Kidney (tissue), 14 donors: Measurements from ENCODE around the gene STK38L. TPM values are rescaled to one million over a fixed set of nuclear protein-coding genes. Genes with fewer than 3 reads are reported as not detected.

Experiments
- DNase-seq, 5 donors: peaks; one replicate each; pipeline ENCODE4 v3.0.0-alpha.2; 2013 to 2020
- FAIRE-seq: peaks from 2 replicates; lab custom pipeline; 2012; peaks lifted over from hg19 to GRCh38; lab: Jason Lieb, UNC
- H3K27ac ChIP-seq, 2 donors: one replicate each; pipeline ENCODE4 v1.7.0; 2013; ENCODE audit warnings: low read depth in 2 of 2, low read length in 2 of 2, inconsistent platforms in 1 of 2
- H3K27me3 ChIP-seq: one replicate; pipeline ENCODE4 v1.7.1; 2013; ENCODE audit warnings: low read length, inconsistent platforms; ENCODE audit not compliant: control insufficient read depth, insufficient read depth
- H3K36me3 ChIP-seq, 3 donors: one replicate each; pipeline versions ENCODE4 v1.7.0 to v1.7.1; 2013; ENCODE audit warnings: low read length in 3 of 3, control low read depth in 1 of 3, inconsistent platforms in 1 of 3; ENCODE audit not compliant: insufficient read depth in 3 of 3, control insufficient read depth in 2 of 3
- H3K4me1 ChIP-seq, 3 donors: one replicate each; pipeline versions ENCODE4 v1.7.0 to v1.7.1; 2013; ENCODE audit warnings: low read length in 3 of 3, inconsistent platforms in 1 of 3, low read depth in 1 of 3; ENCODE audit not compliant: control insufficient read depth in 2 of 3, insufficient read depth in 2 of 3
- H3K4me3 ChIP-seq, 3 donors: one replicate each; pipeline versions ENCODE4 v1.7.0 to v1.8.1; 2013; ENCODE audit warnings: low read length in 3 of 3, control low read depth in 1 of 3, inconsistent platforms in 1 of 3
- H3K9ac ChIP-seq, 3 donors: one replicate each; pipeline versions ENCODE4 v1.7.0 to v1.7.1; 2013; ENCODE audit warnings: low read length in 3 of 3, control low read depth in 1 of 3, inconsistent platforms in 1 of 3
- H3K9me3 ChIP-seq, 3 donors: one replicate each; pipeline versions ENCODE4 v1.7.0 to v1.7.1; 2013; ENCODE audit warnings: low read length in 3 of 3, control low read depth in 1 of 3, inconsistent platforms in 1 of 3; ENCODE audit not compliant: control insufficient read depth in 2 of 3, insufficient read depth in 1 of 3
- intact Hi-C: fragments of 100-400 bp; cut with DNase I; formaldehyde crosslinking; loops from one replicate; pipeline ENCODE4 v1.11.1; 2022
- polyA plus RNA-seq: library from polyadenylated mRNA; stranded (reverse); fragments of 350-450 nt; fragmentation: Illumina TruSeq; extraction: RNeasy Lipid Tissue Mini Kit (QIAGEN cat#74804); gene quantifications from one replicate; pipeline ENCODE4 v1.2.3, GENCODE V29; 2014; ENCODE audit warnings: low read depth, low replicate concordance; ENCODE audit not compliant: insufficient read depth
- total RNA-seq: library from RNA; stranded (reverse); fragmentation: NEBNext Ultra II Directional; extraction: Animal tissue kit (Norgen Biotek cat#: 25700); gene quantifications from one replicate; pipeline ENCODE4 v1.2.1, GENCODE V29; 2021
- TF ChIP-seq, protein P1 (sequence below): IDR thresholded peaks from 3 replicates; pipeline ENCODE4 v1.5.1; 2012; ENCODE audit warnings: mild to moderate bottlenecking, moderate library complexity, borderline replicate concordance; ENCODE audit not compliant: insufficient read depth; ENCODE audit errors: extremely low read depth
- donor health status: control.
- donor health status: control.
- donor health status: control.
- donor health status: control.
- donor health status: control.
- donor health status: DM: yes; HTN: yes; CAD: no.
- donor health status: Normal renal cell carcinoma (clear cell type).

Gene STK38L
- total and polyA plus RNA-seq, 2 donors from 2014 or later = 5.2 to 43.6 TPM

DNA sequence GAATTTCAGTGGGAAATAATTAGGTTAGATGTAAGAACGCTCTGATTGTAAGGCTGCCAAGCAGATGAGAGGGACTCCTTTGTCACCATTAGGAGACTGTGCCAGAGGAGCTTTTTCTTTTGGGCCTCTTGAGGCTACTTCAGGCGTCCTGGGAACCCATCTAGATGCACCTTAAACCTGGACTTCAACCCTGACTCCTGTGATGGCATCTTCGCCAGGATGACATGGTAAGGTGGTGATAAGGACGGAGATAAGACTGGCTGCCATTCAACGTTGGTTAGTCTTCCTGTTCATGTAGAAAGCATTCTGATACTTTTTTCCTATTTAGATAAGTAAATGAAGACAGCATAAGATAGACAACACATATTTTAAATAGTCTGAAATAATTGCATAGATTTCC is 36.3 kb downstream of the STK38L start:
- Histone ChIP-seq H3K36me3 (no peaks in the 10 kb centered on the region), H3K27me3 (no peaks in the 10 kb centered on the region), H3K4me1 (peaks cover 0 to 4% (median 0%) of the 10 kb centered on the region in 3 donors), H3K9me3 (no peaks in the 10 kb centered on the region), H3K9ac (no peak overlapping the region), H3K27ac (no peak overlapping the region), H3K4me3 (no peak overlapping the region)
- no peak for FAIRE-seq
- no peak for DNase-seq
- intact Hi-C loops = no loop called here
- TF ChIP-seq, protein P1, sequence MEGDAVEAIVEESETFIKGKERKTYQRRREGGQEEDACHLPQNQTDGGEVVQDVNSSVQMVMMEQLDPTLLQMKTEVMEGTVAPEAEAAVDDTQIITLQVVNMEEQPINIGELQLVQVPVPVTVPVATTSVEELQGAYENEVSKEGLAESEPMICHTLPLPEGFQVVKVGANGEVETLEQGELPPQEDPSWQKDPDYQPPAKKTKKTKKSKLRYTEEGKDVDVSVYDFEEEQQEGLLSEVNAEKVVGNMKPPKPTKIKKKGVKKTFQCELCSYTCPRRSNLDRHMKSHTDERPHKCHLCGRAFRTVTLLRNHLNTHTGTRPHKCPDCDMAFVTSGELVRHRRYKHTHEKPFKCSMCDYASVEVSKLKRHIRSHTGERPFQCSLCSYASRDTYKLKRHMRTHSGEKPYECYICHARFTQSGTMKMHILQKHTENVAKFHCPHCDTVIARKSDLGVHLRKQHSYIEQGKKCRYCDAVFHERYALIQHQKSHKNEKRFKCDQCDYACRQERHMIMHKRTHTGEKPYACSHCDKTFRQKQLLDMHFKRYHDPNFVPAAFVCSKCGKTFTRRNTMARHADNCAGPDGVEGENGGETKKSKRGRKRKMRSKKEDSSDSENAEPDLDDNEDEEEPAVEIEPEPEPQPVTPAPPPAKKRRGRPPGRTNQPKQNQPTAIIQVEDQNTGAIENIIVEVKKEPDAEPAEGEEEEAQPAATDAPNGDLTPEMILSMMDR = no peak

DNA sequence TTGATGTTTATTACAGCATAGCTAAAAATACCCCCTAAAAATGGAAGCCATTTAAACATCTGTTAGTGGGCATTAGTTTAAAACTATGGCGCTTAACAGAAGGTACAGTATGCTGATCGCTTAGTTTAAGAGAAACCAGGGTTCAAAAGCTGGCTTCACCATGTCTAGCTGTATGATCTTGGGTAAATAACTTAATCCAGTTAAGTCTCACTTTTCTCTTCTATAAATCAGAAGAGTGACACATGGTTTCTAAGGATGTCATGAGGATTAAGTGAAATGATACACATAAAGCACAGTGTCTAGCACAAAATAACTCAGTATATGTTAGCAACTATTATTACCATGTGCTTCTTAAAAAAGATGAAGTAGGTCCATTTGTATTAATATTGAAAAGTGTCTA is 38.7 kb downstream of the STK38L start:
- TF ChIP-seq, protein P1 = no peak
- no peaks in the 10 kb centered on the region for H3K36me3 ChIP-seq
- H3K9me3 ChIP-seq = no peaks in the 10 kb centered on the region
- H3K4me3 ChIP-seq = no peak overlapping the region
- no peak overlapping the region for H3K27ac ChIP-seq
- H3K27me3 ChIP-seq = no peaks in the 10 kb centered on the region
- no peak overlapping the region for H3K9ac ChIP-seq
- intact Hi-C loops = no loop called here
- peaks cover 0 to 4% (median 0%) of the 10 kb centered on the region in 3 donors for H3K4me1 ChIP-seq
- FAIRE-seq (no peak), DNase-seq (no peak)

DNA sequence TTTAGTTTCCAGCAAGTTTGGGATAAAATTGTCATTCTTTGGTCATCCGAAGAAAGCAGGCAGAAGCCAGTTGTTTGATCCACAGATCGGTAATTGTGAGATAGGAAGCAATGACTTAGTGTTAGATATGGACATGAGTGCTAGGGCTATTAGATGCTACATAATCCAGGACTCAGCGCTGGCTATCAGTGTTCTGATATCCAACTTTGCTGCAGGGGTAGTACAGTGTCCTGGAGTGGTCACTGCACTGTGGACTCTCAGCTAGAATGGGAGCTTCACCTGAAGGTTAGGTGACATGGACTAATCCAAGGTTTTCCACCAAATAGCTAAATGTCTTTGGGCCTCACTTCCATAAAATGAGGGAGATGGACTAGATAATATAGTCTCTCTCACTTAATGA is 39.9 kb downstream of the STK38L start:
- H3K27me3 ChIP-seq = no peaks in the 10 kb centered on the region
- no peak overlapping the region for H3K4me3 ChIP-seq
- H3K9ac ChIP-seq = no peak overlapping the region
- FAIRE-seq (no peak), DNase-seq (no peak)
- peak overlapping the region in 1 of 2 donors; percentile 63 for H3K27ac ChIP-seq
- peaks cover 0 to 2% (median 0%) of the 10 kb centered on the region in 3 donors for H3K4me1 ChIP-seq
- H3K9me3 ChIP-seq = no peaks in the 10 kb centered on the region
- TF ChIP-seq, protein P1 = no peak
- H3K36me3 ChIP-seq = no peaks in the 10 kb centered on the region
- intact Hi-C loops = no loop called here

DNA sequence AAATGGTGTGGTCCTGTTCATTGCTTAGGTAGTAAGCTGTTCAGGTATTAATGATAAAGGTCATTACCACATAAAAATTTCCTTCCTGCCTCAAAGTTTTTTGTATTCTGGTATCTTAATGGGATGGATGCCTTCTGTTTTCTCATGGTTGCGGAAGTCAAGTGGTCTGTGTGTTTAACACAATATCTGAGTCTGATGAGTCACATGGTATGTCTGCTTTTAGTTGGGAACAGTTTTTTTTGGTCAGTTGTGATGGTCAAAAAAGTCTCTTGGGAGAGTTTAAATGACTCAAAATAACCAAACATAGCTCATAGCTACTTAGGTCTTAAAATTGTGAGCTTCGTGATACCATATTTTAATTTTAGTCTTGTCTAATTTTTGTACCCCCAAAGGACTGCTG is 40.7 kb downstream of the STK38L start:
- intact Hi-C loops = no loop called here
- FAIRE-seq (no peak), DNase-seq (no peak)
- Histone ChIP-seq H3K36me3 (no peaks in the 10 kb centered on the region), H3K9ac (no peak overlapping the region), H3K27ac (peak overlapping the region; percentile 8 to 63), H3K27me3 (no peaks in the 10 kb centered on the region), H3K4me3 (no peak overlapping the region), H3K4me1 (peaks cover 0 to 4% (median 4%) of the 10 kb centered on the region in 3 donors), H3K9me3 (no peaks in the 10 kb centered on the region)
- TF ChIP-seq, protein P1 = no peak
